Loucy (cell line): ENCODE measurements around the gene S1PR4.

Source experiments
- CTCF ChIP-seq: fragments of 200-600 bp; sonication (generic); conservative IDR thresholded peaks from 2 replicates; pipeline ENCODE4 v1.5.1; 2014; ENCODE audit warnings: mild to moderate bottlenecking, antibody characterized with exemption, low read length
- EZH2phosphoT487 ChIP-seq: fragments of 200-600 bp; IDR thresholded peaks from 2 replicates; pipeline ENCODE4 v1.6.1; 2018; ENCODE audit warnings: antibody characterized with exemption, mild to moderate bottlenecking, moderate library complexity, borderline replicate concordance

- TF ChIP-seq CTCF: no peak; the same call in 1 of the 2 replicates
- no peak for TF ChIP-seq EZH2phosphoT487
These were observed 587 bp downstream of the S1PR4 start for GRCh38 chr19:3178973-3179738.
